Fibroblast of peridontal ligament (primary cell): ENCODE measurements around the gene RCOR1.

Experiments used
- DNase-seq: peaks from one replicate; pipeline ENCODE4 v3.0.0-alpha.2; 2010; ENCODE audit errors: extremely low read depth

Gene RCOR1

DNA sequence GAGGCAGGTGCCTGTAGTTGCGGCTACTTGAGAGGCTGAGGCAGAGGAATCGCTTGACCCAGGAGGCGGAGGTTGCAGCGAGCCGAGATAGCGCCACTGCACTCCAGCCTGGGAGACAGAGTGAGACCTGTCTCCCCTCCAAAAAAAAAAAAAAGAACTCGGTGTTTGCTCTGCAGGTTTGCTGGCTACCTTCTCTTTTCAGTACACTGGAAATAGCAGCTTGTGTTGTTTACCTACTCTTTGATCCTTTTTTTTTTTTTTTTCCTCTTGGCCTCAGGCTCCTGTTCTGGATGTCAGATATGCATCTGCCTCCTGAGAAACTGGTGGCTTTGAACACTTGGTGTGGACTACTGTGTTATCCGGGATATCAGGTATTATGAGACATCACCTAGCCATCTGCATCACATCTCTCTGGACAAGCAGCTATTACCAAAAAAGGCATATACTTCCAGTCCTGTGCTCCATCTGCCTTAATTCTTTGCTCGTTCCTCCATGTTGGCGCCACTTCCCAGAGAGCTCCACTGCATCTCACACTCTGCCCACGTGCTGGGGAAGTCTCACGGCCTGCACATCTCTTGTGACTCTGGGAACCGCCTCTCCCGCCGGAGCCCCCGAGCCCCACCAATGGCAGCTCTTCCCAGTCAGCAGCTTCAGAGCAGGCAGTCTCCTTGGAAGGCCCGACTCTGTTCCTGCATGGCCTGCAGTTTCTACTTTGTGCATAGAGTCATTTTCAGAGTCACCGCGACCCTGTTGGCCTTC, 133.9 kb downstream of the RCOR1 start:
- no peak for DNase-seq

DNA sequence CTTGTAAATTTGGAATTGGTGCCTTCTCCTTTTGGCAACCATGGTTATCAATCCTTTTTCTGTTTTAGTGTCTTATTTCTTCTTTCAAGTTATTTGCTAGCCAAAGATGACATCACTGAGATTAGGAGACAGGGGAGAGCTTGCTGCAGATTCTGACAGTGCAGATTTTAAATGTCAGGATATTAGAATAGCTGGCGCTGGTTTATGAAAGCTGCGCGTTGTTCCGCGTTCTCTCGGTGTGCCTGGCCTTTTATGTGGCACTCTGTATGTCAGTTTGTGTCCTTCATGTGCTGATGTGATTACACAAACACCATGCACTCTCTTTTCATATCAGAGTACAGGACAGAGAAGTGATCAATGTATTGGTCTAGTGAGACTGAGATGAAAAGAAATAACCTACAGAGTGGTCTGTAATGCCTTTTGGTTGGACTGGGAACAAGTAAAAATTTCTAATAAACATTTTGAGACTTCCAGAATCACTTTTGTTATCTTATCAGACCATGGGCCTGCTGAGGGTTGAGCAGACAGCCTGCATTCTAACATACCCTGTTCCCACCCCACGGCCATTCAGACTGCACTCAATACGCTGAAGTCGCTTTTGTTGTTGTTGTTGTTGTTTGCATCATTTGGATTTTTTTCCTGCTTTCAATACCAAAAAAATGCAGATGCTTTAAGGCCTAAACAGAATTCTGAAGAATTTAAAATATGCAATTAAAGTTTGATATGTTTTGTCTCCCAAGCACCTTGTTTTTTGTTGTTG, 135.1 kb downstream of the RCOR1 start:
- no peak for DNase-seq

DNA sequence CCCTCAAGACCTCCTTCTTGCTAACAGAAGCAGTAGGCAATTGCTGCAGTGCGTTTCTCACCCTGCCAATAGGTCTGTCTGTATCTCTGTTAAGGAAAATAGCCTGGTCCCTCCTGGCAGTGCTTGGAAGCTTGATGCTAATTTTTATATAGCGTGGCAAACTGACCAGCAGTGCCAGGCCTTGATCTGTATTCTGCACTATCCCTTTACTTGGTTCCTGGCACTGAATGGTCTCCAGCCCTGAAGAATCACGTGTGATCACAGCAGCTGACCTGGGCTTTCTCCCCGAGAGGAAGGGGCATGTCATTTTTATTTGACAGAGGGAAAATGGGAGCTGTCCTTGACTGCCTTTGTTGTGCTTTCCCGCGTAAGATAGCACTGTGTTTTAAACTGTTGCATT, 136.1 kb downstream of the RCOR1 start:
- no peak for DNase-seq

DNA sequence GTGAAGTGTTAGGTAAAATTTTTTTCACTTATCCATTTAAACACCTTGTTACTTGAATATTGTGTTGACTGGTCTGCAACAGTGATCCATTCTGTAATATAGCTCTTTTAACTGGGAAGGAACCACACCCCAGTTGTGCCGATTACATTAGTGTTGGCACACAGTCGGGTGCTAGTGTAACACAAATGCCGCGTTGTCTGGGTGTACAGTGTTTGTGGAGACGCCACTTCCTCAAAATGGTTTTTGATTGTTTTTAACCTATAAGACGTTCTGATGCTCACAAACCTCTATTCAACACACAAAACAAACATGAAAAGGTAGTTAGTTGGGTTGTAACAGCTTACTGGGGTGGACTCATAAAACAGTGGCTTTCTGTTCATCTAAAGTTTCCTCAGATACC, 136.8 kb downstream of the RCOR1 start:
- DNase-seq = no peak

DNA sequence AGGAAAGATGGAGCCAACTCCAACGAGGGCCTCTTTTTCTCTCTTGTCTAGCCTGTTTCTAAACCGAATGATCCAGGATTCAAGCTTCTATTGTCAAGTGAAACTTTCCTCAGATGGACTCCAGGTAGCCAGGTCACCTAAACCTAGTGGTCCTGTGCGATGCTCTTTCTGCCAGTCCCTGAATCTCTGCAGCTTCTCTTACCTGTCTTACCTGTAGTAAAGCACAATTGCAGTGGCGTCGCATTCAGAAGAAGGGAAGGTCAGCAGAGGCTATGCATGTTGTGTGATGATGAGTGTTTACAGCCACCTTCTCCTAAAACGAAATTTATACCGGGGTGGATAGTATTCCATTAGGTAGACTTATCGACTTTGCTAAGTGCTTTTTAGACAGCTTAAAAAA, 137.4 kb downstream of the RCOR1 start:
- DNase-seq = no peak

DNA sequence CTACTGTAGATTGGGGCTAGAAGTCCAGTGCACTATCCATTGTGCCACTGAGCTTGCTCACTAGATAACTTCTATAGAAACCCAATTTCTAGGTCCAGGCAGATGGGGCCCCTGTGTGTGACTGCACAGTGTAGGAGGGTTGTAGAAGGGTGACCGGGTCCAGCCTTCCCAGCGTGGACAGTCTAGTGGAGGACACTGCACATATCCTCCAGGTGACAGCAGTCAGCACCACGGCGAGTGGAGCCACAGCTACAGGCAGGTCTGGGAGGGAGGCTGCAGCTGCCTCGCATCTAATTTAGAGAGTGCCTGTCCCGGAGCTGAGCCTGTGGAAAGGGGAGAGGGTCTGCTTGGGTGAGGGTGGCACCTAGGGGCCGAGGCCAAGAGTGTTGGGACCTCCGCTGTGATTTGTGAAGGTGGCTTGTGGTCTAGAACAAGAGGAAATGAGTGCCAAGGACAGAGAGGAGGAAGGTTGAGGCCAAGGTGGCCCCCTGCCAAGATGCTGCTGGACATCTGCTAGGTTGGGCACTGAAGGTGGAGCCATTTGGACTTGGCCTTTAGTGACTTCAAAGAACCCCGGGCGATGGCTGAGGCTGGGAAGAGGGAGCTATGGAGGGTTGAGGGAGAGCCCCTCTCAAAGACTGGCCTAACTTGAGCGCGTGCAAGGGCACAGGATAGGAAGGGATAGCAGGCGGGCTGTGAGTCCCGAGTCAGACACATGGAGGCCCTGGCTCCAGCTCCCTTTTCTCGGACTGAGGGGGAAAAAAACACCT, 138.8 kb downstream of the RCOR1 start:
- no peak for DNase-seq

GRCh38 chr14:102731871-102732800, 139.7 kb downstream of the RCOR1 start:
- DNase-seq = no peak

DNA sequence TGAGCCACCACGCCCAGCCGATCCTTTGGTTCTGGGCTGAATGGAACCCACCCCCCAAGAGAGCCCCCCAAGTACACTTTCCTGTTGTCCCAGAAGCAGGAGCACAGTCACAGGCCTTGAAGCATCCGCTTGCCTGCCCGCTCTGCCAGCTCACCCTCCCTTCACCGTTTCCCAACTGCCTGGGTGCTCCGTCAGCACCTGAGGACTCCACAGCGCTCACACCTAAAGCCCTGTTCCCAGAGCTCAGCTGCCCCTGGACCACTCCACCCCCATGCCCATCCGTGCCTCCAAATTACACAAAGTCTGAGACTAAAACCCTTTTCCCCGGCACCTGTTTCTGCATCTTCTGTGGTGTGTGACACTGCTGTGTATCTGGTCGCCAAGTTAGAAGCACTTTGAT, 140.5 kb downstream of the RCOR1 start:
- no peak for DNase-seq

DNA sequence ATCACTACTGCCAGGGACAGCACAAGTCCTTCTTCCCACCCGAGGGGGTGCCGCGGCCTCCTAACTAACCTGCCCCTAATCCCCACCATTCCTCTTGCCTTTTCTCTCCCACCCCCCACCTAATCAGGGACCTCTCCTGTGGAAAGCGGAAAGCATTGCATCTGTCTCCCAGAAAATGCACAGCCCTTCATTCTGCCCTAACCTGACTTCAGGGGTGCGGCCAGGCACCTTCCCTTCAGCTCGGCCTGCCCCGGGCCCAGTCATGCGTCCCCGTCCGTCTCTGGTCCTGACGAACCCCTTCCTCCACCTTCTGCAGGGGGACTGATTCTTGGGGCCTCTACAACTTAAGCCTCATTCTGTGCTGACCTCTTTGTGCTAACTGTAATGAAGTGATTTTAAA, 140.9 kb downstream of the RCOR1 start:
- no peak for DNase-seq

- no peak for DNase-seq
Measured at GRCh38 chr14:102734436-102734835, 142.0 kb downstream of the RCOR1 start.

DNA sequence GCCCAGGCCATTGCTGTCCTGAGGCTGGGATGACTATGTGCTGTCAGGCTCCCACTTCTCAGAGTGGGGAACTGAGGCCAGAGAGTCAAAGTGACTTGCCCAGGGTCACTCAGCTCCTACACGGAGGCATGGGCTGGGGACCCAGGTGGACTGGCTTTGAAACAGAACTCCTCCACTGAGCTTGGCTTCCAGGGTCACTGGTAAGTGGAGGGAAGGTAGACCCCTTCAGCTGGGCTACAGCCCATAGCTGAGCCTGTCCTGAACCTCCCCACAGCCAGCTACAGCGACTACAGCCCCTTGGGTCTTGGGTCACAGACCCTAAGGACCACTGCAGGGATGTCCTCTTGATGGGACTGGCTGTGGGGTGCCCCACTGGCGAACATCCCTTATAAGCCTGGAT, 144.5 kb downstream of the RCOR1 start:
- DNase-seq = no peak

DNA sequence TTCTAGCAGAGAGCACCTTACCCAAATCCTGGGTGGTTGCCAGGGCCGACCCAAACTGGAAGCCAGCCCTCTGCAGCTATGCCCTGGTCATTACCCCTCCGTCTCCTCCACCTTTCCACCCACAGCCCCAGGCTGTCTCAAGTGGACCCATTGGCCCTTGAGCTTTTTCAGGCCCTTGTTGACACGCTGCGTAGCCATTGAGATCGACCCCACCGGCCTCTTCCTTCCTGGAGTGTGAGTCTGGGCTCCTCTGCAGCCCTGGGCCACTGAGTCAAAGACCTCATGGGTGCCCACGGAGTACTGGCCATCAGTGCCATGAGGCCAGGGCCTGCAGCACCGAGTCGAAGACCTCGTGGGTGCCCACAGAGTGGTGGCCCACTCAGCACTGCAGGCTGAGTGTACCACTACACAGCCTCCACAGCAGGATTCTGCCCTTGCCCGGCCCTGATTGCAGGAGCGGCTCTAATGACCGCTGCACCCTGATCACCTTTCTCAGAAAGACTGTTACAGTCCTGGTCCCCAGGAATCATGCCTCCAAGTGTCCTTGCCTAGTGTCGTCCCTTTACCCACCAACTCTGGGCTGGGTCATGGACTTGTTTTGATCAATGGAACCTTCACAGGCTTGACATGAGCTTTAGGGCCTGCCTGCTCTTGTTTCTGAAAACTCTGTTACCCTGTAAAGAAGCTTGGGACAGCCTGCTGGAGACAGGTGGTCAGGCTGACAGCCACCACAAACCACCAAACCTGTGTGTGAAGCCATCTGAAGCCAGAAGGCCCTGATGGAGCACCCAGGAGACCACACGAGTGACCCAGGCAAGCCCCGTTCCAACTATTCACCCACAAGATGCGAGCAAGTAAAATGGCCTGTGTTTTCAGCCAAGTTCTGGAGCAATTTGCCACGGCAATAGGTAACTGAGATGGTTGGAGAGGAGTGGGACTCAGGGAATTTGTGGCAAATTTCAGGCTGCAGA, 145.2 kb downstream of the RCOR1 start:
- no peak for DNase-seq

GRCh38 chr14:102738373-102739189, 146.1 kb downstream of the RCOR1 start:
- no peak for DNase-seq

GRCh38 chr14:102739190-102739469, 146.7 kb downstream of the RCOR1 start:
- no peak for DNase-seq

DNA sequence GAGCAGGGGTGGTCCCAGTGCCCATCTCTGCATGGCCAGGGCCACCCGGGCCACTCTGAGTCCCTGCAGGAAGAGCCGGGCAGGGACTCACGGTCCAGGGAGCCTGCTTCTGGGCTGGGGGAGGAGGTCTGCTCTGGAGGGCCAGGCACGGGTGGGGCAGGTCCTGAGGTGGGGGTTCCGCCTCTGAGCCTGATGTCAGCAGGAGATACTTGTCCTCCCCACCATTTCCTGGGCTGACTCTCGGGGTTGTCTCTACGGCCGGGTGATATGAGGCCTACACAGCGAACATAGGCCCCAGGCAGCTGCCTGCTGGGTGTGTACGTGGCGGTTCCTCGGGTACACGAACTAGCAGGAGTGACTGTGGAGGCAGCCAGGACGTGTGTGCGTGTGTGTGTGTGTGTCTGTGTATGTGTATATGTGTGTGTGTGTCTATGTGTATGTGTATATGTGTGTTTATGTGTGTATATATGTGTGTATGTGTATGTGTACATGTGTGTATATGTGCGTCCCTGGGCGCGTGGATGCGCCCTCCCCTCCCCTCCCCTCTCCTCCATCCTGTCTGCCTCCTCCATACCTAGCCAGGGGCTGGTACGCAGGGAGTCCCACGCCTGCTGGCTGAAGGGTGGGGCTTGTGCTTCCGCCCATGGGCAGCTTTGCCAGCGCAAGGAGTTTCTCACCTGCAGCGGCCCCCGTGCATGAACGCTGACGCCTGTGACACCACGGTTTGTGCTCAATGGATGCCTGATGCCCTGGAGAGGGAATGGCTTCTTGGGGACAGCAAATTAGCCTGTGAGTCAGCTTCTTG, 154.4 kb downstream of the RCOR1 start:
- no peak for DNase-seq

DNA sequence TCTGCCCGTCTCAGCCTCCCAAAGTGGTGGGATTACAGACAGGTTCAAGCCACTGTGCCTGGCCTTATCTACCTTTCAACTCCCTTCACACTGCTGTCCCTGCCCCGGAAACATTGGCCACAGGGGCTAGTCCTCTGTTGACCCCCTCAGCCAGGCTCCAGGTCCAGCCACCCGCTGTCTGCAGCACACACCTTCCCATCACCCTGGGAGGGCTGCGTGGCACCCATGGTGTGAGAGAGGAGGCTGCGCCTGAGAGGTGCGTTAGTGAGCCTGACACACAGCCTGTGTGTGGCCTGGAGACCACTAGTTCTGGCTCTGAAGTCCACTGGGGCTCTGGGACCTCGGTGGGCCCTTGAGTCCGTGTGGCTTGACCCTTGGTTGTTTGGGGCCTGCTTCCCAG, 156.4 kb downstream of the RCOR1 start:
- no peak for DNase-seq

DNA sequence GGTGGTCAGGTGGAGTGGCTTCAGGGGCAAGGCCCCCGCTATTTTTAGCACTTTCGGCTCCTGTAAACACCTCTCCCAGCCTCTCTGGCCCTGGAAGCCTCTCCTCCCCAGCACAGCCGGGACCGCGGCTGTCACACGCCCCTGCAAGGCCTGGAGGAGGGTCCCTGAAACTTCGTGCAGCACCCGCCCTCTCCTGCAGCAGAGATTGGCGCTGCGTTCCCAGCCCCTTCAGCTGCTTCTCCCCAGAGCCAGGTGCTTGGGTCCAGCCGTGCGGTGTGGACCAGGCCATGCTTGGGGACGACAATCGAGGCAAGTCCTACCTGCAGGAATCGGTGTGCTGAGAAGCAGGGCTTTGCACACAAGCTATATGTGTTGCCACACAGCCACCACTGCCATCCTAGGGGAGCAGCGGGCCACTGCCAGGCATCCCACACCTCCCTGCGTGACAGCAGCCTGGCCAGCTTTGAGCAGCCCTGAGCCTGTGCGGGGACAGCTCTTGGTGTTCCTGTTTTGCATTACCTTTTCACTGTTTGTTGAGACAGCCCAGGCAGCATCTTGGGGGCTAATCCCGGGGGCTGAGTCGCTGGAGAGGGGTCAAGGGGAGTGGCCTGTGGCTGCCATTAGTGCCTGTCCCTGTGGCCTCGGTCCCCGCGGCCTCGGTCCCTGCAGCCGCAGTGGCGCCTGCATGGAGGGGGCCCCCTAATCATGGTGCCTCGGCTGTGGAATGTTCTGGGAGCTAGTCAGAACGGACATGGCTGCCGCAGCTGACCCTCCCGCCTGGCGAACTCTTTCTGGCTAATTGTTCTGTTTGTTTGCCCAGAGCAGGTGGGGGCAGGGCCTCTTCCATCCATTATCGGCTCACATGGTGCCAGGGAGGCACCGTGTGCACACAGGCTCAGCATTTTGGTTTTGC, 157.2 kb downstream of the RCOR1 start:
- no peak for DNase-seq

- DNase-seq = no peak
Measured at GRCh38 chr14:102750376-102750775, 157.9 kb downstream of the RCOR1 start.
